HUDEP-2 (cell line): Measurements from ENCODE around the gene PROX1.
"Not testable (repeated sequence)": the region's sequence is repeated elsewhere in the genome, so short reads cannot be mapped to it uniquely, and the experiment has no call there.

Experiments
- DNase-seq, 76 experiments: peaks; one replicate each; lab custom pipeline; 2025; ENCODE audit not compliant: unreplicated experiment in 76 of 76; lab: John Stamatoyannopoulos, UW

The PROX1 gene

DNA sequence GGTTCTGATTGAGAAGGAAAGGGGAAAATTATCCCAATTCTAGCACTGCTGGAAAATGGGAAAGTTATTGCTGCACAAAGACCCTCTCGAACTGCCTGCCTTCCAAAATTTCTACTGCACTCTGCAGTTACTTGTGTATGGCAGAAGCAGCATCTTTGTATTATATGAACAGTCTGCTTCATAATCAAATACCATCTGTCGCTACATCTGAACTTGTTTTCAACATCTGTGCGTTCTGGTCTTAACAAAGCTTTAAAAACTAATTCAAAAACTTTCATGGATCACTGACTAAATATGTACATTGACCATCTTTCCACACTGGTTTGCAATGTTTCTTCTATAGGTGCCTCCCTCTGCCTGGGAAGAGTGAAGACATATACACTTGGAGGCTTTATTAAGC is 79.2 kb downstream of the PROX1 start:
- DNase-seq = no peak

- no peak for DNase-seq
Observed at GRCh38 chr1:214067397-214067796, 79.6 kb downstream of the PROX1 start.

- no peak for DNase-seq
Observed at GRCh38 chr1:214067853-214068703, 80.3 kb downstream of the PROX1 start.

DNA sequence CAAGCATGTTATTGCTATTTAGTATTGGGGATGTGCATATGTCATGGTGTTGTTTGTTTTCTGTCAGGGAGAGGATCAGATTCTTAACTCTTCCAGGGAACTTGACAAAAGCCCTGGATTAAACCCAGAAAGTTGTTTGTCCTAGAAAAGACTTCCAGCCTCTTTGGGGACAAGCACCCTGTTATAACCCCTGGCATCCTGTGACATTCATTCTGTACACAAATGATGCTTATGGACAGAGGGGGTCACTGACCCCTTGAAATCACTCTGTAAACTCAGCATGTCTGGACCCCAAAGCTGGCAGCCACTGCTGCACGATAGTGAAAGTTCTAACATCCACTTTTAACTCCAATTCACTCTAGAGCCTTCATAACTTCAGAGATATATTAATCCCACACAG is 81.2 kb downstream of the PROX1 start:
- no peak for DNase-seq

GRCh38 chr1:214071469-214071868 is 83.7 kb downstream of the PROX1 start:
- DNase-seq = no peak

DNA sequence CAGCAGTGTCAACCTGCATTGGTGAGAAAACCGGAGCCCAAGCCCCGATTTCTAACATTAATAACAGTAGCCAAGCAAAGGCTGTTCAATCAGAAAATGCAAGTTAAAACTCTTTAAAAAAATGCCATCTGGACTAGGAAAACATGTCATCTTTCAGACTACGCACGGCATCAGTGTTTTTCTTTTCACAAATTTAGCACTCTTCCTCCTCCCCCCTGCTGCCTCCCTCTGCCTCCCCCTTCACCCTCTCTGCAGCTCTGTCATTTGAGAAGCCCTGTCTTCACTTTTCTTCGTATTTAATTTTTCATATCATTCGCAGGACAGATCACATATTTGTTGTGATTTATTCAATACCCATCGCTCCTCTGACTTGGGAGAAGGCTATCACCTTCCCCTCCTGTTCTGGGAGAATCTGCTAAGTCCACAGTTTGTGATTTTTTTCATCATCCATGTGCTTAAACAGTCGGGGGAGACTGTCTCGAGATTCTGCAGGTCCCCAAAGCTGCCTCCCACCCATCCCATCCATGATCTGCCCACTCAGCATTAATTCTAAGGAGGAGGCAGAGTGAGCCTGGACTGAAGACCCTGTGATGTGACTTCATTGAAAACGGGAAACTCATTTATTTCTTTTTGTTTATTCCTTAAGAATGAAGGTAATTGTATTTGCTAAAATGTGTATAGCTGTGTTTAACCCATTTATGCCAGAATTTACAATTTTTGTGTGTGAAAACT is 84.8 kb downstream of the PROX1 start:
- no peak for DNase-seq

DNA sequence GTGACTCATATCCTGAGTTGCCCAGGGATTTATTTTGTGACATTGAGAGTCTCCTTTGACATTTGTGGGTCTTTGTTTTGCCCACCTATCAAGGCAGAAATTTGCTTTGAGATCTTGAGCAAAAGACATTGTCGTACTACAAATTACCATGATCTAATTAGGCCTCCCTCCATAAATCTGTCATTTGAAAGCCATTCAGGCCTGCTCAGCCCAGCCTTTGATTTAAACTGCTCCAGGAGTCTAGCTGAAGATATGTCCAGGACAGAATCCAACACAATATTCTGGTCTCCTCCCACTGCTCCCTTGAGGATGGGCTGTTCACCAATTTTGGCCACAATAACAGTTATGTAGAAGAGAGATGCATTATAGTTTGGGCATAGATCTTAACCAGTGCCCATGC is 86.7 kb downstream of the PROX1 start:
- DNase-seq = no peak

DNA sequence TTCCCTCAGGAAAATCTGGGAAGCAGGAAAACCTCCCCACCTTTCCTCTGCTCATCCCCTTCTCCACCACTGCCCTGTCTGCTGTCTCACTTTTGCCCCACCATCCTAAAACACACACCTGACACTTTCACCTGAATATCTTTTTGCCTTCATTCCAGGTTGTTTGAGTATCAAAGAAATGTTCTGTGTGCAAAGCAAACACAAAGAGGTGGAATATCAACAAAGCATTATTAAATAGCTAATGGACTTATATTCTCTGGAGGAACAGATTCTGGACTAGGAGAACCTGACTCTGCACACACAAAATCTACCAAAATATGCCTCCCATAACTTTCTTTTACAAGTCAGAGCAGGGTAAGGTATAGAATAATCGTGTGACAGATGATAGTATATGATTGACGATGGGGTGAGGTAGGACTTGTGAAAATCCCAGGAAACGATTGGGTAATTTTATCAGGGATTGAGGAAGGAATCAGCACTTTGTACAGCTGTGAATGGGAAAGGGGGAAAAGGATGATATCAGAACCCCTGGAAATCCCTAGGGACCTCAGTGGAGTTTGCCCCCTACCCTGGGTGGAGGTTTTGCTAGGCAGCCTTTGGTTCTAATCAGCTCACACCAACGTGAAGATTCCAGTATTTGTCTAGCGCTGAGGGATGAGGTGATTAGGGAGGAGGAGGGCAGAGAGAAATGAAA is 87.7 kb downstream of the PROX1 start:
- DNase-seq = no peak

DNA sequence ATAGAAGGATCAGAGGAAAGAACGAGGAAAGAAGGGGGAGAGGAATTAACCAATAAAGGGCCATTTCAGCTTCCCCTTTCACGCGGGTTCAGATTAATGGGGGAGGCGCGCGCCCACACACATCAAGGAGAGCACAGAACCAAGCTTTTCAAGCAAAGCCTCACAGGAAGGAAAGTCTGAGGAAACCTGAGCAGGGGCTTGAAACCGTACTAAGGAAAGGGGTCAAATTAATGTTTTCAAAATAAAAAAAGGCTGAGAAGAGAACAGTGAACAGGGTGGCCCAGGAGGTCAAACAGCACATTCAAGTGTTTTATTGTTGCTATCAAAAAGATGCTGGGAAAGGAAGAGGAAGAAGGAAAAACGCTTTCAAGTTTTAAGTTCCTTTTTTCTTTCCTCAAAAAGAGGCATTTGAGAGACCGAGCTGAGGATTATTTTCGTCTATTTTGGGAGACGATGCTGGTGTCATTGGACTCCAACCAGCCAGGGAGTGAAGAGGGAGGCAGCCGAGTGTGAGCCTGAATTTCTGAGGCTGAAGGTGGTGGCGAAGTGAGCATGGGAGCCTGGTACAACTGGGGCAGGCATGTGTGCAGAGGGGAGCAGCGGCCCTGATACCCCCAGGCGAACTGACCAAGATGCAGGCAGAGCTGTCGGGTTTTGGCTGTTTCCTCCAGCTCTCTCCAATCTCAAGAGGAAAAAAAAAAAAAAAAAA is 88.4 kb downstream of the PROX1 start:
- DNase-seq = no peak

GRCh38 chr1:214076708-214077065 is 88.9 kb downstream of the PROX1 start:
- DNase-seq = no peak

- DNase-seq = no peak
Observed at GRCh38 chr1:214078950-214079349, 91.2 kb downstream of the PROX1 start.

- DNase-seq = no peak
Observed at GRCh38 chr1:214085325-214085724, 97.6 kb downstream of the PROX1 start.

DNA sequence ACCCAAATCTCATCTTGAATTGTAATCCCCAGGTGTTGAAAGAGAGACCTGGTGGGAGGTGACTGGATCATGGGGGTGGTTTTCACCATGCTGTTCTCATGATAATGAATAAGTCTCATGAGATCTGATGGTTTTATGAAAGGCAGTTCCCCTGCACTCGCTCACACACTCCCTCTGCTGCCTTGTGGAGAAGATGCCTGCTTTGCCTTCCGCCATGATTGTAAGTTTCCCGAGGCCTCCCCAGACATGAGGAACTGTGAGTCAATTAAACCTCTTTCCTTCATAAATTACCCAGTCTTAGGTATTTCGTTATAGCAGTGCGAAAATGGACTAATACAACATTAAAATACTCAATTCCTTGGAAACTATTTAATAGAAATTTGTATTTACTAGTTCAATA is 99.2 kb downstream of the PROX1 start:
- DNase-seq = peak in 1 of 76 experiments; percentile 2

GRCh38 chr1:214089003-214089402 is 101.2 kb downstream of the PROX1 start:
- DNase-seq = not testable (repeated sequence)
